A673 (cell line): ENCODE data around the gene COA7.

Experiments
- EZH2 ChIP-seq: fragments of 200-600 bp; sonication (generic); IDR thresholded peaks from 2 replicates; pipeline ENCODE4 v1.6.1; 2017; ENCODE audit warnings: borderline replicate concordance, low read depth, mild to moderate bottlenecking, mixed read lengths, antibody characterized with exemption, low read length; ENCODE audit not compliant: poor library complexity, severe bottlenecking
- TF ChIP-seq, protein P1 (sequence below): fragments of 300-800, 200-600 bp; sonication (generic); conservative IDR thresholded peaks from 2 replicates; pipeline ENCODE4 v1.5.1; 2017; ENCODE audit warnings: low read depth, mild to moderate bottlenecking, antibody characterized with exemption, low read length, moderate library complexity, mixed read lengths

DNA sequence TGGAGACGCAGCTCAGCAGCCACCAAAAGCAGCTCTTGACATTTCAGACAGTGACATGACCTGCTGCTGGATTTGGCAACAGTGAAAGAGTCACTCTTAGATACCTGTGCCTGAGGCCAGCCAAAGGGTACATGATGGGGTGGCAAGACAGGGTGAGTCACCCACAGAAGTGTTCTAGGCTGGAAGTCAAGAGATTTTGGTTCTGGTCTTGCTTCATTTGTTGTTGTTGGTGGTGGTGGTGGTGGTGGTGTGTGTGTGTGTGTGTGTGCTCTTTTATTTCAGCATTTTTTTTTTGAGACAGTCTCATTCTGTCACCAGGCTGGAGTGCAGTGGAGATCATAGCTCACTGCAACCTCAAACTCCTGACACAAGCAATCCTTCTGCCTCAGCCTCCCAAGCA, 39.4 kb downstream of the COA7 start:
- TF ChIP-seq, protein P1, sequence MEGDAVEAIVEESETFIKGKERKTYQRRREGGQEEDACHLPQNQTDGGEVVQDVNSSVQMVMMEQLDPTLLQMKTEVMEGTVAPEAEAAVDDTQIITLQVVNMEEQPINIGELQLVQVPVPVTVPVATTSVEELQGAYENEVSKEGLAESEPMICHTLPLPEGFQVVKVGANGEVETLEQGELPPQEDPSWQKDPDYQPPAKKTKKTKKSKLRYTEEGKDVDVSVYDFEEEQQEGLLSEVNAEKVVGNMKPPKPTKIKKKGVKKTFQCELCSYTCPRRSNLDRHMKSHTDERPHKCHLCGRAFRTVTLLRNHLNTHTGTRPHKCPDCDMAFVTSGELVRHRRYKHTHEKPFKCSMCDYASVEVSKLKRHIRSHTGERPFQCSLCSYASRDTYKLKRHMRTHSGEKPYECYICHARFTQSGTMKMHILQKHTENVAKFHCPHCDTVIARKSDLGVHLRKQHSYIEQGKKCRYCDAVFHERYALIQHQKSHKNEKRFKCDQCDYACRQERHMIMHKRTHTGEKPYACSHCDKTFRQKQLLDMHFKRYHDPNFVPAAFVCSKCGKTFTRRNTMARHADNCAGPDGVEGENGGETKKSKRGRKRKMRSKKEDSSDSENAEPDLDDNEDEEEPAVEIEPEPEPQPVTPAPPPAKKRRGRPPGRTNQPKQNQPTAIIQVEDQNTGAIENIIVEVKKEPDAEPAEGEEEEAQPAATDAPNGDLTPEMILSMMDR: no peak
- TF ChIP-seq EZH2: no peak
